GM23338 (cell line): ENCODE results near the gene STPG2. TPM values are rescaled to one million over a fixed set of nuclear protein-coding genes. Genes with fewer than 3 reads are reported as not detected.

Experiments
- ATAC-seq: fragments of 200-7000 bp; cut with Tn5 transposase; 3 replicates; pipeline ENCODE4 v1.9.1; 2020
- DNase-seq: peaks from one replicate; pipeline ENCODE4 v3.0.0-alpha.2; 2015; ENCODE audit warnings: low spot score
- H2AFZ ChIP-seq: fragments of 200-600 bp; sonication (generic); 2 replicates; pipeline ENCODE4 v1.8.0; 2016; ENCODE audit warnings: antibody characterized with exemption, mild to moderate bottlenecking, moderate library complexity
- H3F3A ChIP-seq: fragments of 200-600 bp; sonication (generic); replicated peaks from 2 replicates; pipeline ENCODE4 v1.8.0; 2017; ENCODE audit warnings: antibody characterized with exemption, mixed run types, low read depth
- H3K27ac ChIP-seq: fragments of 200-600 bp; sonication (generic); 2 replicates; pipeline ENCODE4 v1.6.1; 2016; ENCODE audit warnings: low read depth
- H3K27me3 ChIP-seq: fragments of 200-600 bp; sonication (generic); 2 replicates; pipeline ENCODE4 v1.8.0; 2016; ENCODE audit warnings: mild to moderate bottlenecking, mixed run types, moderate library complexity; ENCODE audit not compliant: insufficient read depth
- H3K36me3 ChIP-seq: fragments of 200-600 bp; sonication (generic); 2 replicates; pipeline ENCODE4 v1.8.0; 2016; ENCODE audit warnings: mild to moderate bottlenecking; ENCODE audit not compliant: insufficient read depth
- H3K4me1 ChIP-seq: fragments of 200-600 bp; sonication (generic); 2 replicates; pipeline ENCODE4 v1.8.0; 2016; ENCODE audit warnings: mild to moderate bottlenecking, moderate library complexity; ENCODE audit not compliant: insufficient read depth
- H3K4me2 ChIP-seq: fragments of 200-600 bp; sonication (generic); 2 replicates; pipeline ENCODE4 v1.7.1; 2017; ENCODE audit warnings: mixed run types
- H3K4me3 ChIP-seq: fragments of 200-600 bp; sonication (generic); 2 replicates; pipeline ENCODE4 v1.6.1; 2016; ENCODE audit warnings: mixed run types
- H3K79me2 ChIP-seq: fragments of 200-600 bp; sonication (generic); replicated peaks from 2 replicates; pipeline ENCODE4 v1.8.0; 2017; ENCODE audit warnings: mild to moderate bottlenecking; ENCODE audit not compliant: insufficient read depth
- H3K9me2 ChIP-seq: fragments of 200-600 bp; sonication (generic); 2 replicates; pipeline ENCODE4 v1.8.0; 2017; ENCODE audit not compliant: insufficient read depth
- H4K20me1 ChIP-seq: fragments of 200-600 bp; sonication (generic); replicated peaks from 2 replicates; pipeline ENCODE4 v1.8.0; 2017; ENCODE audit warnings: mild to moderate bottlenecking; ENCODE audit not compliant: insufficient read depth
- H3K27ac Mint-ChIP-seq: 2 replicates; pipeline ENCODE4 v1.8.0; 2020; ENCODE audit warnings: inconsistent platforms, mild to moderate bottlenecking, moderate library complexity, mixed read lengths
- H3K27me3 Mint-ChIP-seq: 3 replicates; pipeline ENCODE4 v1.8.0; 2022; ENCODE audit warnings: low read depth, mild to moderate bottlenecking, moderate library complexity, mixed read lengths, inconsistent platforms; ENCODE audit not compliant: insufficient read depth, poor library complexity
- H3K36me3 Mint-ChIP-seq: 3 replicates; pipeline ENCODE4 v1.8.0; 2021; ENCODE audit warnings: low read depth, mild to moderate bottlenecking, inconsistent platforms, moderate library complexity, mixed read lengths
- H3K4me1 Mint-ChIP-seq: 3 replicates; pipeline ENCODE4 v1.8.0; 2020; ENCODE audit warnings: mild to moderate bottlenecking, inconsistent platforms, mixed read lengths
- H3K4me3 Mint-ChIP-seq: 3 replicates; pipeline ENCODE4 v1.8.0; 2021; ENCODE audit warnings: moderate library complexity, mild to moderate bottlenecking, inconsistent platforms, mixed read lengths
- H3K9me3 Mint-ChIP-seq: 3 replicates; pipeline ENCODE4 v1.8.0; 2020; ENCODE audit warnings: moderate library complexity, mild to moderate bottlenecking, inconsistent platforms, mixed read lengths
- polyA plus RNA-seq: library from polyadenylated mRNA; unstranded; fragments of >200 nt; fragmentation: Nextera tagmentation; extraction: Ambion mirVana; gene quantifications from 2 replicates; pipeline ENCODE4 v1.2.1, GENCODE V29; 2016
- total RNA-seq: library from RNA; depleted of rRNA; stranded (reverse); fragments of >200 nt; shearing (Covaris generic); gene quantifications from 2 replicates; pipeline ENCODE4 v1.2.3, GENCODE V29; 2014
- TF ChIP-seq, protein P1 (sequence below): fragments of 250-450 bp; sonication (Bioruptor Pico); IDR thresholded peaks from 2 replicates; pipeline ENCODE4 v1.5.0; 2020; ENCODE audit warnings: mild to moderate bottlenecking, moderate library complexity

Gene STPG2
- total and polyA plus RNA-seq, 2 experiments from 2014 or later = 0.17 to 0.32 TPM

DNA sequence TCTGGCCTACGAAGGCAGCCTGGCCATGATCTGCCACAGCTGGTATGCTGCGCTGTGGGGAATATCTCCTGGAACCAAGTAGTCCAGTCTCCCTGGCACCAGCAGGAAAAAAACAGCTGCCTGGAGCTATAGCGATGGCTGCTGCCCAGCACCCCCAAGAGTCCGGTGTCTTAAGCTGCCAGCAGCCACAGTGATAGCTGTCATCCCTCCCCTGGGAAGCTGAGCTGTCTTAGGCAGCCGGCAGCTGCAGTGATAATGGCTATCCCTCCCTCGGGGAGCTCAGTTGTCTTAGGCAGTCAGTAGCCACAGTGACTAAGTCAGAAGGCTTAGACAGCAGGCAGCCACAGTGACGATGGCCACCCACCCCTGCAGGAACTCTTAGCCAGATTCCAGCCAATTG lies 205.1 kb downstream of the STPG2 start (continued):
- TF ChIP-seq, protein P1, sequence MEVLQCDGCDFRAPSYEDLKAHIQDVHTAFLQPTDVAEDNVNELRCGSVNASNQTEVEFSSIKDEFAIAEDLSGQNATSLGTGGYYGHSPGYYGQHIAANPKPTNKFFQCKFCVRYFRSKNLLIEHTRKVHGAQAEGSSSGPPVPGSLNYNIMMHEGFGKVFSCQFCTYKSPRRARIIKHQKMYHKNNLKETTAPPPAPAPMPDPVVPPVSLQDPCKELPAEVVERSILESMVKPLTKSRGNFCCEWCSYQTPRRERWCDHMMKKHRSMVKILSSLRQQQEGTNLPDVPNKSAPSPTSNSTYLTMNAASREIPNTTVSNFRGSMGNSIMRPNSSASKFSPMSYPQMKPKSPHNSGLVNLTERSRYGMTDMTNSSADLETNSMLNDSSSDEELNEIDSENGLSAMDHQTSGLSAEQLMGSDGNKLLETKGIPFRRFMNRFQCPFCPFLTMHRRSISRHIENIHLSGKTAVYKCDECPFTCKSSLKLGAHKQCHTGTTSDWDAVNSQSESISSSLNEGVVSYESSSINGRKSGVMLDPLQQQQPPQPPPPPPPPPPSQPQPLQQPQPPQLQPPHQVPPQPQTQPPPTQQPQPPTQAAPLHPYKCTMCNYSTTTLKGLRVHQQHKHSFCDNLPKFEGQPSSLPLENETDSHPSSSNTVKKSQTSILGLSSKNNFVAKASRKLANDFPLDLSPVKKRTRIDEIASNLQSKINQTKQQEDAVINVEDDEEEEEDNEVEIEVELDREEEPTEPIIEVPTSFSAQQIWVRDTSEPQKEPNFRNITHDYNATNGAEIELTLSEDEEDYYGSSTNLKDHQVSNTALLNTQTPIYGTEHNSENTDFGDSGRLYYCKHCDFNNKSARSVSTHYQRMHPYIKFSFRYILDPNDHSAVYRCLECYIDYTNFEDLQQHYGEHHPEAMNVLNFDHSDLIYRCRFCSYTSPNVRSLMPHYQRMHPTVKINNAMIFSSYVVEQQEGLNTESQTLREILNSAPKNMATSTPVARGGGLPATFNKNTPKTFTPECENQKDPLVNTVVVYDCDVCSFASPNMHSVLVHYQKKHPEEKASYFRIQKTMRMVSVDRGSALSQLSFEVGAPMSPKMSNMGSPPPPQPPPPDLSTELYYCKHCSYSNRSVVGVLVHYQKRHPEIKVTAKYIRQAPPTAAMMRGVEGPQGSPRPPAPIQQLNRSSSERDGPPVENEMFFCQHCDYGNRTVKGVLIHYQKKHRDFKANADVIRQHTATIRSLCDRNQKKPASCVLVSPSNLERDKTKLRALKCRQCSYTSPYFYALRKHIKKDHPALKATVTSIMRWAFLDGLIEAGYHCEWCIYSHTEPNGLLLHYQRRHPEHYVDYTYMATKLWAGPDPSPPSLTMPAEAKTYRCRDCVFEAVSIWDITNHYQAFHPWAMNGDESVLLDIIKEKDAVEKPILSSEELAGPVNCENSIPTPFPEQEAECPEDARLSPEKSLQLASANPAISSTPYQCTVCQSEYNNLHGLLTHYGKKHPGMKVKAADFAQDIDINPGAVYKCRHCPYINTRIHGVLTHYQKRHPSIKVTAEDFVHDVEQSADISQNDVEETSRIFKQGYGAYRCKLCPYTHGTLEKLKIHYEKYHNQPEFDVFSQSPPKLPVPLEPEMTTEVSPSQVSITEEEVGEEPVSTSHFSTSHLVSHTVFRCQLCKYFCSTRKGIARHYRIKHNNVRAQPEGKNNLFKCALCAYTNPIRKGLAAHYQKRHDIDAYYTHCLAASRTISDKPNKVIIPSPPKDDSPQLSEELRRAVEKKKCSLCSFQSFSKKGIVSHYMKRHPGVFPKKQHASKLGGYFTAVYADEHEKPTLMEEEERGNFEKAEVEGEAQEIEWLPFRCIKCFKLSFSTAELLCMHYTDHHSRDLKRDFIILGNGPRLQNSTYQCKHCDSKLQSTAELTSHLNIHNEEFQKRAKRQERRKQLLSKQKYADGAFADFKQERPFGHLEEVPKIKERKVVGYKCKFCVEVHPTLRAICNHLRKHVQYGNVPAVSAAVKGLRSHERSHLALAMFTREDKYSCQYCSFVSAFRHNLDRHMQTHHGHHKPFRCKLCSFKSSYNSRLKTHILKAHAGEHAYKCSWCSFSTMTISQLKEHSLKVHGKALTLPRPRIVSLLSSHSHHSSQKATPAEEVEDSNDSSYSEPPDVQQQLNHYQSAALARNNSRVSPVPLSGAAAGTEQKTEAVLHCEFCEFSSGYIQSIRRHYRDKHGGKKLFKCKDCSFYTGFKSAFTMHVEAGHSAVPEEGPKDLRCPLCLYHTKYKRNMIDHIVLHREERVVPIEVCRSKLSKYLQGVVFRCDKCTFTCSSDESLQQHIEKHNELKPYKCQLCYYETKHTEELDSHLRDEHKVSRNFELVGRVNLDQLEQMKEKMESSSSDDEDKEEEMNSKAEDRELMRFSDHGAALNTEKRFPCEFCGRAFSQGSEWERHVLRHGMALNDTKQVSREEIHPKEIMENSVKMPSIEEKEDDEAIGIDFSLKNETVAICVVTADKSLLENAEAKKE (CRISPR knock-in tag) = no peak

DNA sequence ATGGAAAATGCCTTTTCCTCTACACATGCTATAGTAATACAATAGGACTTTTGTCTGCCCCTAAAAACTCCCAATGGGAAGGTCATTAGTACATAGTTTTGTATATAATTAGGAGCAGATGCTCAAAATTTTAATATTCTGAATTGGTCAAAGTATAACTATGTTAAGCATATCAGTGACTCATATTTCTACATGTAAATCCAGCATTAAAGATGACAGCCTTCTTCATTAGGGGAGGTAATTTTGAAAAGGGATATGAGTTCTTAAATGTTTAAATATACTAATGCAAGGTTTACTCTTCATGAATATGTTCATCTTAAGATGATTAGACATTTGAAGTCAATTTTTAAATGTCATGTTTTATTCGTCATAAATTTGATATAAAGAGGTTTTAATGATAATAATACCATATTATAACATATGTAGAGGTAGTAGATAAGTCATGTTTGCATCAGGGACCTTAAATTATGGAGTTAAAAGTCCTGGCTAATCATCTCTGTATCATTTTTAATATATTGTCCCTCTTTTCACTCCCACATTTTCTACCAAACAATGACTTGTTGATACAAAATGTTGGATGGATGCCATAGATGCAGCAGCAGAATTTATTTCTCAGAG lies 218.8 kb downstream of the STPG2 start:
- H3K4me1 Mint-ChIP-seq = no peaks in the 10 kb centered on the region
- H3K36me3 ChIP-seq = no peaks in the 10 kb centered on the region
- no peaks in the 10 kb centered on the region for H3K4me1 ChIP-seq
- no peaks in the 10 kb centered on the region for H3F3A ChIP-seq
- H3K27me3 Mint-ChIP-seq = no peaks in the 10 kb centered on the region
- H3K36me3 Mint-ChIP-seq = 0 out of 3 replicates have a peak, but pooled peaks cover 6% of the 10 kb centered on the region
- H3K9me3 Mint-ChIP-seq = peaks cover 5% of the 10 kb centered on the region; the same call in 2 of the 3 replicates
- H2AFZ ChIP-seq = no peak overlapping the region
- DNase-seq (no peak), ATAC-seq (no peak)
- no peak overlapping the region for H3K27ac Mint-ChIP-seq
- H3K27ac ChIP-seq = no peak overlapping the region
- no peaks in the 10 kb centered on the region for H4K20me1 ChIP-seq
- H3K9me2 ChIP-seq = peaks cover 7% of the 10 kb centered on the region; the same call in 1 of the 2 replicates
- H3K4me3 Mint-ChIP-seq = no peak overlapping the region
- TF ChIP-seq, protein P1 (CRISPR knock-in tag) = no peak
- H3K4me3 ChIP-seq = no peak overlapping the region
- no peaks in the 10 kb centered on the region for H3K79me2 ChIP-seq
- no peaks in the 10 kb centered on the region for H3K27me3 ChIP-seq
- no peak overlapping the region for H3K4me2 ChIP-seq
